Osteocyte (in vitro differentiated cells): ENCODE data around the gene TBX4. TPM values are rescaled to one million over a fixed set of nuclear protein-coding genes. Genes with fewer than 3 reads are reported as not detected.

Experiments
- DNase-seq: peaks from one replicate; pipeline ENCODE4 v3.0.0; 2021; ENCODE audit warnings: mixed read lengths; ENCODE audit not compliant: unreplicated experiment; ENCODE audit errors: extremely low spot score
- H3K27ac Mint-ChIP-seq: one replicate; pipeline ENCODE4 v1.8.0; 2021; ENCODE audit warnings: mild to moderate bottlenecking, mixed read lengths; ENCODE audit not compliant: unreplicated experiment
- H3K27me3 Mint-ChIP-seq: one replicate; pipeline ENCODE4 v1.8.0; 2021; ENCODE audit warnings: mixed read lengths; ENCODE audit not compliant: unreplicated experiment
- H3K36me3 Mint-ChIP-seq: one replicate; pipeline ENCODE4 v1.8.0; 2021; ENCODE audit warnings: mixed read lengths; ENCODE audit not compliant: unreplicated experiment
- H3K4me1 Mint-ChIP-seq: one replicate; pipeline ENCODE4 v1.8.0; 2021; ENCODE audit warnings: mixed read lengths; ENCODE audit not compliant: unreplicated experiment
- H3K4me3 Mint-ChIP-seq: one replicate; pipeline ENCODE4 v1.8.0; 2021; ENCODE audit warnings: mild to moderate bottlenecking, moderate library complexity, mixed read lengths; ENCODE audit not compliant: unreplicated experiment
- H3K9me3 Mint-ChIP-seq: one replicate; pipeline ENCODE4 v1.8.0; 2021; ENCODE audit warnings: mixed read lengths; ENCODE audit not compliant: unreplicated experiment
- CTCF ChIP-seq: fragments of 200-600 bp; sonication (generic); IDR thresholded peaks from 2 replicates; pipeline ENCODE4 v1.5.0; 2021; ENCODE audit warnings: antibody characterized with exemption, mild to moderate bottlenecking, moderate library complexity
- total RNA-seq: library from RNA; stranded (reverse); gene quantifications from 2 replicates; pipeline ENCODE4 v1.2.1, GENCODE V29; 2021

TBX4 gene
- total RNA-seq, 1 donor from 2014 or later: not detected

- Mint-ChIP-seq H3K4me1 (peaks cover 12% of the 10 kb centered on the region), H3K27me3 (peaks cover 30% of the 10 kb centered on the region), H3K36me3 (peaks cover 2% of the 10 kb centered on the region), H3K9me3 (no peaks in the 10 kb centered on the region), H3K4me3 (no peak overlapping the region), H3K27ac (no peak overlapping the region)
- no peak for DNase-seq
- no peak for TF ChIP-seq CTCF
These were observed 33.0 kb downstream of the TBX4 start for GRCh38 chr17:61485067-61485775.

- peaks cover 12% of the 10 kb centered on the region for H3K4me1 Mint-ChIP-seq
- H3K27me3 Mint-ChIP-seq: peaks cover 30% of the 10 kb centered on the region
- no peak overlapping the region for H3K27ac Mint-ChIP-seq
- no peaks in the 10 kb centered on the region for H3K36me3 Mint-ChIP-seq
- no peak for DNase-seq
- H3K9me3 Mint-ChIP-seq: no peaks in the 10 kb centered on the region
- H3K4me3 Mint-ChIP-seq: no peak overlapping the region
- no peak for TF ChIP-seq CTCF
These were observed 34.2 kb downstream of the TBX4 start for GRCh38 chr17:61486135-61487120.

GRCh38 chr17:61487161-61487988 lies 35.2 kb downstream of the TBX4 start:
- no peak for TF ChIP-seq CTCF
- H3K36me3 Mint-ChIP-seq: no peaks in the 10 kb centered on the region
- H3K27ac Mint-ChIP-seq: no peak overlapping the region
- H3K4me3 Mint-ChIP-seq: no peak overlapping the region
- H3K27me3 Mint-ChIP-seq: peaks cover 30% of the 10 kb centered on the region
- DNase-seq: no peak
- no peaks in the 10 kb centered on the region for H3K9me3 Mint-ChIP-seq
- H3K4me1 Mint-ChIP-seq: peaks cover 12% of the 10 kb centered on the region

- Mint-ChIP-seq H3K27ac (no peak overlapping the region), H3K4me1 (peaks cover 13% of the 10 kb centered on the region), H3K9me3 (no peaks in the 10 kb centered on the region), H3K36me3 (no peaks in the 10 kb centered on the region), H3K4me3 (no peak overlapping the region), H3K27me3 (peaks cover 30% of the 10 kb centered on the region)
- no peak for TF ChIP-seq CTCF
- DNase-seq: no peak
These were observed 35.9 kb downstream of the TBX4 start for GRCh38 chr17:61487989-61488595.
